ENCODE data around the gene TMEM185B.

Gene TMEM185B

DNA sequence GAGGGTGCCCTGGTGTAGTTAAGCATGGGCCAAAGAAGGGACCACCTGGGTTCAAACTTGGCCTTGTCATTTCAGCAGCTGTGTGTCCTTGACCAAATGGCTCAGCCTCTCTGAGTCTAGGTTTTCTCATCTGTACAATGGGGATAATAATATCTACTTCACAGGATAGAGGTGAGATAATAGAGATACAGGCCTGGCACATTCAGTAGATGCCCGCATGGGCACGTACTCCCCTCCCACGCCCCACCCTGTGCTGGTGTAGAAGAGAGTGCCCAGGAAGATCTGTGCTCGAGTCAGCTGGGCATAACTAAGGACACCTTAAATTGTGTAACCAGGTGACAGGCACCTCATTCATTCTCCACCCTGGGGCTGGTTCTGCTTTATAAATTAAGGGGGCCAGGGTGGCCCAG is 8.4 kb upstream of the TMEM185B start:
- no peak for DNase-seq (ENCODE audit: low spot score)

- no peak for DNase-seq (ENCODE audit: low spot score)
Observed at GRCh38 chr2:120230515-120231471, 7.6 kb upstream of the TMEM185B start.

GRCh38 chr2:120229341-120229740 is 6.1 kb upstream of the TMEM185B start:
- no peak for DNase-seq (ENCODE audit: low spot score)

DNA sequence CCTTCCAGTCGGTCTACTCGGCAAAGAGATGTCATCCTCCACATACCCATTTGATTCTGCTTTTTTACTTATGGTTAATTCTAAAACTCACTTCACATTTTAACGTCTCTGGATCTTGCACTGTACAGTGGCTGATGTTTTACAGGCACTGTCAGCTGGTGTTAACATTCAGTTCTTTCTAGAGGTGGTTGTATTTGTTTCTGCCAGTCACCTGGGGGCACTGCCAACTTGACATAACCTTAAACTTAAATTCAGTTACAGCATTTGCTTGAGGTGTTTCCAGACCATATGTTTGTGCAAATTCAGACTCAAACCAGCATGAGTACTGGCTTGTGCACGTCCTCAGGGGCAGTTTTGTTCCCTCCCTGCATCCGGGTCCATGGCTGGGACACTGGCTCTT is 5.3 kb upstream of the TMEM185B start:
- no peak for DNase-seq (ENCODE audit: low spot score)

DNA sequence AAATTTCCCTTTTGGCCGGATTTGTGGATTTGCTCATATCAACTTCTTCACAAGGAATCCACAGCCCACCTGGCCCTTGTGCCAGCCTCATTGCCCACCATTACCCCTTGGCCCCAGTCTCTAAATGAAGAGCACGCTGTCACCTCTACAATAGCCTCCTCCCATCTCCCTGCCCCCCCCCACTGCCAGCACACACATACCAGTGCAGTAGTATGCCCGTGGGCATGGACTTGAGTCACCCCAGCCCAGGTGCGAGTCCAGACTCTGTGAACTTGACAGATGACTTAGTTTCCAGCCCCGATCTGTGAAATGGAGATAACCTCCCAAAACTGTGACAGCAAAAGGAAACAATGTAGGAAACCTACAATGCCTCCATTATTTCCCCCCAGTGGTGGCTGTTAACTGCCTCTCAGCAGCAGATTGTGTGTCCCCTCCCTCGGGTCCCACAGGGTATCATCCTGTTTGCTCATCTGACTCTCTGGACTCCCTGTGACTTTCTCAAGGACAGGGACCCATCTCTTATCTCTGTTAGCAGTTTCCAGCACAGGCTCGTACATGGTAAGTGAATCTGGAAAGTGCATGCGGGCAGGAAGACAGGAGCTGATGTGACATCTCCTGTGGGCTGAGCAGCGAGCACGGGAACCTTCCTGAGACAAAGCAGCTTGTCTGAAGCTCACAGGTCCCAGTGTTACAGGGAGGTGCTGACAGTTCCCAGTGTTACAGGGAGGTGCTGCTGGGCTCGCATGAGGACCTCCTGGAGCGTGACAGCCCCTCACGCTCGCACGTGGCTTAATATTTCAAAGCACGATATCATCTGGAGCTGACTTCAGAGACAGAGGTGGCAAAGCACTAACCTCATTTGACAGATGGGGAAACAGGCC is 4.2 kb upstream of the TMEM185B start:
- DNase-seq (ENCODE audit: low spot score), result no peak

DNA sequence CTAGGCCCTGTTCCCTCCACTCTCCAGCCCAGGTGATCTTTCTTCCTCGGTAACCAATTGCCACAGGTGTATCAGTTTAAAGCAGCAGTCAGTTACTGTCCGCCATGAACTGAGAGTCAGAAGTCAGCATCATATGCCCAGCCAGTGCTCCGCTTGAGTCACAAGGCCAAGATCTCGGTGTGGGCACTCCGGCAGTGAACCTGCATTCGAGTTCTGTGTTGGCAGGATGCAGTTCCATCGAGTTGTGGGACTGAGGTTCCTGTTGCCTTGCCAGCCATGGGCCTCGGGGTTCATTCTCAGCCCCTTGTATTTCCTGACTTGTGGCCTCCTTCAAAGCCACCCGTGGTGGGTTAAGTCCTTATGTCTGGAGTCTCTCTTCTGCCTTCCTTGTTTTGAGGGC is 3.1 kb upstream of the TMEM185B start:
- no peak for DNase-seq (ENCODE audit: low spot score)

DNA sequence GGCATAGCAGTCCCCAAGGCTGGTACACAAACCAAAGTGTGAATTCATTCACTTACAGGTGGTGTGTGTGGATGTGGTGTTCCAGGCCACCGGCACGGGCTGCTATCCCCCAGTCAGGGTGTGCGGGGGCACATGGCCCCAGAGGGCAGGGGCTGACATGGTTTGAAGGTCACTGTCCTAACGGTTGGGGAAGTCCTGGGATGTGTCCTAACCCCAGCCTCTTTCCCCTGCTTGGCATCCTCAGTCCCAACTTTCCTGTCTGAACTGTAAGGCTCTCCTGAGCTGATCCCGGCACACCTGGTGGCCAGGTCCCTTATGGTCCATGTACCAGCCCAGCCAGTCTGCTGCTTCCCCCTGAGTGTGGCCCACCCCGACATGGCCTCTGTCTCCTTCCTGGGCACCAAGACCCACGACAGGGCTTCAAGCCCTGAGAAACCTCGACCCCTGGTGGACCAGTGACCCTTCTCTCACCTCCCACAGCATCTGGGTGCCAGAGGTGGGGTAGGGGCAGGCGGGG is 2.4 kb upstream of the TMEM185B start:
- no peak for DNase-seq (ENCODE audit: low spot score)

DNA sequence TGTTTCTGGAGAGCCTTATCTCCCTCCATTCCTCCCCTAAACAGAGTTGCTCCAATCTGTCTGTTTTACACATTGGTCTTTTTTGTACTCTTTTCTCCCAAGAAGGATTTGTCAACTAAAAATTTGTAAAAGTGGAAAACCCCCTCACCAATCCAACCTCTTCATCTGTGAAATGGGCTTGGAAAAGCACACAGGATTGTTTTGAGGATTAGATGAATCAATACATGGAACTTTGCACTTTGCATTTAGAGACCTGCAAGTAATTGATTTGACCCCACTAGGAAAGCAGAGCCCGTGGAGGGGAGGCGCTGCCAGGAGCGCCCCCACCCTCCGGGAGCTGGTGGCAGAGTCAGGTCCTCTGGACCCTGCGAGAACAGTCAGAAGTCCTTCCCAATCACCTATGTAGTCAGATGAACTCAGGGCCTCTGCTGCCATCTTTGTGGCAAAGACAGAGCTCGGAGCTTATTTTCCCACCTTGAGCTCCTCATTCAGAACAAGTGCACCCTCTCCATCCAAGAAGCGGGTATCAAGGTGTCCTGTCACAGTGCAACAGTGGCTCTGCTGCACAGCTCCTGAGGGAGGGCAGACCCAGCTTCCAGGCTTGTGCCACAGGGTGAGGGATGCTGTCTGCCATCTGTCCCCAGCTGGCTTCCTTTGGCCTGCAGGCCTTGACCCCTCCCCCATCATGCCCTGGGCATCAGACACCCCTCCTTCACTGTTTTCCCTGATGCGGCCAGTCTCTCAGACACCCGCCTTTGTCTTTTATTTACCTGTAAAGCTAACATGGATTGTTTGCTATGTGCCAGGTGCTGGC is 1.7 kb upstream of the TMEM185B start:
- no peak for DNase-seq (ENCODE audit: low spot score)

DNA sequence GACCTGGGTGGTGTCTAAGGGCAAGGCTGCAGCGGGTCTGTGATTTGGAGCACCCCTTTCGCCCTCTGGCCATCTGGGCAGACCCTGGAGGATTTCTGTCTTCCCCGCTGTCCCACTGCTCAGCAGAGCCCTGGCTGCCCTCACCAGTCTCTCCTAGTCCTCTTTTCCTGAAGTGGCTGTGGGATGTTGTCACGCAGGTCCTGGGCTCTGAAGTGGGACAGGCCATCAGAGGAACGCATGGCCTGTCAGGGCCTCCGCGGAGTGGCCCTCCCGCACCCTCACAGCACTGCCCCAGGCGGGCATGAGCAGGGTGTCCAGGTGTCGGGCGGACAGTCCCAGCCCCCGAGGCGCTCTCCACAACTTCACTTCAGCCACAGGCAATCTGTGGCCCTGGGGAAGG is 1.1 kb upstream of the TMEM185B start:
- no peak for DNase-seq (ENCODE audit: low spot score)

GRCh38 chr2:120222186-120223033 is 790 bp downstream of the TMEM185B start:
- no peak for DNase-seq (ENCODE audit: low spot score)

DNA sequence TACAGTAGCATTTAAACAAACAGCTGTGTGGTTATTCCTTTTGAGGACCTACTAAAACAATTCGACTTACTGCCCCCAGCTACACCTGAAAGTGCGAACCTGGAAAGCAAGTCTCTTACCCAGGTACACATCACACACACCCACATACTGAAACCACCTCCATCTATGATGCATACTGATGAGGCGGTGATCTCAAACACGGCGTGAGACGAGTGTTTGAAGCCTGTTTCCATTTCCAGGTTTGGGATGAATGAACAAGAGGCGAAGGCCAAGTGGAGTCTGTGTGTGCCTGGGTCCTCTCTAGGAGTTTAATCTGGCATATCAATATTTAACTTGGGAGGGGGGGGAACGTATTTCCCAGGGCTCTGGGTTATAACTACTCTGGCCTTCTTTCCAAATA is 1.6 kb downstream of the TMEM185B start:
- no peak for DNase-seq (ENCODE audit: low spot score)

DNA sequence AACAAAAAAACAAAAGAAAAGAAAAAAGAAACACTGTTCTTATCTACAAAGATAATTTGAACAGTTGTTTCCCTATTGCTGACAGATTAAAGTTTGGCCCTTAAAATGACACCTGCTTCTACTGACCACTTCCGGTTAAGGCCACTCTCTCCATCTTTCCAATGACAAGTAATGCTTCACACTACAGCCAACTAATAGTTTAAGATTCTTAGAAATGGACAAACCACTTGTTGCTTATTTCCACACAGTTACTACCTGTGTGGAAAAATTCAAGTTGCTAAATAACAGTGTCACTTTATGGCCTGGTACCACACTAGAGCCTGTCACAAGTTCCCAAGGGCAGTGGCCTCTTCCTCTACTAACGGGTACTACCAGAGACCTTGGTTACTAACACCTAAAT is 2.4 kb downstream of the TMEM185B start:
- DNase-seq (ENCODE audit: low spot score), result no peak

- DNase-seq (ENCODE audit: low spot score), result no peak
Observed at GRCh38 chr2:120219766-120220165, 3.4 kb downstream of the TMEM185B start.

DNA sequence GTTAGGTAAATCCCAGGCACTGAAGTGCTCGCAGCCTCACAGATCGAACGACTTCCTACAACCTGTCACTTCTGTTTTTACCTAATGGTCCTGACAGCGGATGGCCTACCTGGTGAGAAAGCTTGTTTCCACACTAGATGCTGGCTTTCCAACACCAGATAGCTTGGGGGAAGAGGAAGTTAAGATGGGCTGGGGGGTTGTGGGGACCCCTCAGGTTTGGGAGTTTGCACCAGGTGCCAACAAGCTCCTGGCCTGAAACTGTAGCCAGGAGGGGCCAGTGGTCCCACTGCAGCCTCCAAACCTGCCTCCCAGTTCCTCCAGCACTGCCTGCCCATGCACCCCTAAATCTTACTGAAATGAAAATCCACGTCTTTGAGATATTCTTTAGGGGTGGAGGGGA is 3.9 kb downstream of the TMEM185B start:
- no peak for DNase-seq (ENCODE audit: low spot score)

GRCh38 chr2:120218181-120218580 is 5.0 kb downstream of the TMEM185B start:
- DNase-seq (ENCODE audit: low spot score), result no peak

GRCh38 chr2:120210270-120210693 is 12.9 kb downstream of the TMEM185B start:
- no peak for DNase-seq (ENCODE audit: low spot score)

GRCh38 chr2:120209427-120210269 is 13.6 kb downstream of the TMEM185B start:
- no peak for DNase-seq (ENCODE audit: low spot score)

DNA sequence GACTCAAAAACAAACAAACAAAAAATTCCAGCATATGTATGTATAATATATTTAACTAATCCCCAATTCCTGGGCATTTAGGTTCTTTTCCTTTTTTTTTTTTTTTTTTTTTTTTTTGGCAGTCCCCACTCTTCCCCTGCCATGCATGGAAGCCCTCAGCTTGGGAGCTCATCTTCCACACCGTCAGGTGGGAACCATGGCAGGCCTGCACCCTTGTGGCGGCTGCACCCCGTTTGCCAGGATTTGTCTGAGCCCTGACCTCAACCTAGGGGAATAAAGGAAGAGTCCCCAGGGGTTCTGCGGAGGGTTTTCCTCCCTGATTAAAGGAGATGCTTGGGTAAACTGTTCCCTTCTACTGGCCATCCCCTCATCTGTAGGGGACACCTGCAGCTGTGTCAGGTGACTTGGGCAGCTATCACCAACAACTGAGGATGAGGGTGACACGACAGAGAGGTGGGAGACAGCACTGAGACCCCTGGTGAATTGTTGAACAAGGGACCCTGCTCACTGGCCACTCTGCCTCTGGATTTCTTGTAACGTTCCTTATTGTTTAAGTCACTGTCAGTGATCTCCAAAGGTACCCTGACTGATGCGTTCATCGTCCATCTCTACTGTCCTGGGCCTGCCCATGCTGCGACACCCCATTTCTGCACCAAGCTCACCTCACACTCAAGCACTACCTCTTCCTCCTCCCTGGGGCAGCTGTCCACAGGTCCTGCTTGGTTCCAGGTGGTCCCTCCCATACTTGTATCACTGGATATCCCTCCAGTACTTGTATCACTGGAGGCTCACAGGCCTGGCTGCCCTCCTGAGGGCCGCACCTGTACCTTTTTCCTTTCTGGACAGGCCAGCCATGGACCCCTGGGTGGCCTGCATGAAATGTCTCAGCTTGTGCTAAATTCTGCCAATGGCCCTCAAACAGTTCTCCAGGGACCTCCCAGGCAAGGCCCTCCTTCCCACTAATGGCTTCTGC is 14.5 kb downstream of the TMEM185B start:
- DNase-seq (ENCODE audit: low spot score), result no peak
